ENCODE data around the gene PCSK9. TPM values are rescaled to one million over a fixed set of nuclear protein-coding genes. Genes with fewer than 3 reads are reported as not detected.
A peak's percentile ranks its signal among the peaks of the same experiment; 100 is the strongest.

PCSK9 gene
- total RNA-seq, 1 donor from 2014 or later, result 1.4 TPM

DNA sequence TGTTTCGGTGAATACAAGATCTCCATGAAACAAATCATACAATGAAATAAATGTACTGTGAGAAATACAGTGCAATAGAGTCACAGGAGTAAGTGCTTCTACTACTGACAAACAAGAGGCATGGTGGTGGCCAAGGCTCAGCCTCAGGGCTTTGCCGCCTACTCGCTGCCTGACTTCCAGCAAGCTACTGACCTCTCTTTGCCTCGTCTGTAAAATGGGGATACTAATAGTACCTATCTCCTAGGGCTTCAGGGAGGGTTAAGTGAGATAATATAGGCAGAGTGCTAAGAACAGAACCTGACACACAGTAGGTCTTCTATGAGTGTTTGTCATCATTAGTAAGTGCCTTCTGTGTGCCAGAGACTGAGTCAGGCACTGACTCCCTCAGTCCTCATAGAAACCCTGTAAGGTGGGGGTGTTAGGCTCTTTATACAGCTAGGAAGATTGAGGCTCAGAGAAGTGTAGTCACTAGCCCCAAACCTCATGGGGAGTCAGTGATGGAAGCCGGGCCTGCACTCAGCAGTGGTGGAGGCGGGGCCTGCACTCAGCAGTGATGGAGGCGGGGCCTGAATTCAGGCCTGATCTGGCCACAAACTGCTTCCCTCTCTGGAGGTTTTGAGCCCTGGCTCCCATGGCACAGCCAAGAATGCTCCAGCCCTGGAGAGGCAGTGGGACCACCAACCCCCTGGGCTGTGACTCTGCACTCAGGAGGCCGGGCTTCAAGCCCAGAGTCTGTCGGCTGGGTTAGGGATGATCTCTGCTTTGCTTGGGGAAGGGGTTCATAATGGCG, 33.8 kb upstream of the PCSK9 start:
- no peak overlapping the region for H3K4me3 Mint-ChIP-seq (ENCODE audit: unreplicated experiment)
- peaks cover 4% of the 10 kb centered on the region for H3K9me3 ChIP-seq (ENCODE audit: insufficient read depth, low read depth, low read length)
- H3K9ac ChIP-seq (ENCODE audit: low read length), result no peak overlapping the region
- H3K4me1 Mint-ChIP-seq (ENCODE audit: low read depth, unreplicated experiment), result peaks cover 7% of the 10 kb centered on the region
- H3K9me3 Mint-ChIP-seq (ENCODE audit: unreplicated experiment), result peaks cover 2% of the 10 kb centered on the region
- DNase-seq (ENCODE audit: low read depth) (no peak), FAIRE-seq (no peak)
- no peak overlapping the region for H3K27ac ChIP-seq (ENCODE audit: low read depth, low read length)
- no peak overlapping the region for H3K4me2 ChIP-seq (ENCODE audit: low read length)
- H3K4me1 ChIP-seq (ENCODE audit: insufficient read depth, low read length), result peaks cover 10% of the 10 kb centered on the region
- H3K27ac Mint-ChIP-seq (ENCODE audit: unreplicated experiment), result no peak overlapping the region
- H3K79me2 ChIP-seq (ENCODE audit: insufficient read depth, low read length), result no peaks in the 10 kb centered on the region
- no peaks in the 10 kb centered on the region for H4K20me1 ChIP-seq (ENCODE audit: insufficient read depth, low read length)
- H3K36me3 Mint-ChIP-seq (ENCODE audit: low read depth, unreplicated experiment), result peaks cover 3% of the 10 kb centered on the region
- no peak overlapping the region for H3K4me3 ChIP-seq (ENCODE audit: insufficient read depth, low read depth, low read length)
- H2AFZ ChIP-seq (ENCODE audit: low read depth, low read length), result no peak overlapping the region
- peaks cover 15% of the 10 kb centered on the region for H3K27me3 Mint-ChIP-seq (ENCODE audit: low read depth, unreplicated experiment)
- peaks cover 4% of the 10 kb centered on the region for H3K27me3 ChIP-seq (ENCODE audit: insufficient read depth, low read length)
- H3K36me3 ChIP-seq (ENCODE audit: insufficient read depth, low read length), result no peaks in the 10 kb centered on the region
- no peak for TF ChIP-seq EZH2 (IDR thresholded peaks at IDR 0.05; ENCODE audit: insufficient read depth, low read length)
- TF ChIP-seq, protein P1, sequence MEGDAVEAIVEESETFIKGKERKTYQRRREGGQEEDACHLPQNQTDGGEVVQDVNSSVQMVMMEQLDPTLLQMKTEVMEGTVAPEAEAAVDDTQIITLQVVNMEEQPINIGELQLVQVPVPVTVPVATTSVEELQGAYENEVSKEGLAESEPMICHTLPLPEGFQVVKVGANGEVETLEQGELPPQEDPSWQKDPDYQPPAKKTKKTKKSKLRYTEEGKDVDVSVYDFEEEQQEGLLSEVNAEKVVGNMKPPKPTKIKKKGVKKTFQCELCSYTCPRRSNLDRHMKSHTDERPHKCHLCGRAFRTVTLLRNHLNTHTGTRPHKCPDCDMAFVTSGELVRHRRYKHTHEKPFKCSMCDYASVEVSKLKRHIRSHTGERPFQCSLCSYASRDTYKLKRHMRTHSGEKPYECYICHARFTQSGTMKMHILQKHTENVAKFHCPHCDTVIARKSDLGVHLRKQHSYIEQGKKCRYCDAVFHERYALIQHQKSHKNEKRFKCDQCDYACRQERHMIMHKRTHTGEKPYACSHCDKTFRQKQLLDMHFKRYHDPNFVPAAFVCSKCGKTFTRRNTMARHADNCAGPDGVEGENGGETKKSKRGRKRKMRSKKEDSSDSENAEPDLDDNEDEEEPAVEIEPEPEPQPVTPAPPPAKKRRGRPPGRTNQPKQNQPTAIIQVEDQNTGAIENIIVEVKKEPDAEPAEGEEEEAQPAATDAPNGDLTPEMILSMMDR (IDR thresholded peaks at IDR 0.05; ENCODE audit: insufficient read depth, low read depth, low read length), result no peak

DNA sequence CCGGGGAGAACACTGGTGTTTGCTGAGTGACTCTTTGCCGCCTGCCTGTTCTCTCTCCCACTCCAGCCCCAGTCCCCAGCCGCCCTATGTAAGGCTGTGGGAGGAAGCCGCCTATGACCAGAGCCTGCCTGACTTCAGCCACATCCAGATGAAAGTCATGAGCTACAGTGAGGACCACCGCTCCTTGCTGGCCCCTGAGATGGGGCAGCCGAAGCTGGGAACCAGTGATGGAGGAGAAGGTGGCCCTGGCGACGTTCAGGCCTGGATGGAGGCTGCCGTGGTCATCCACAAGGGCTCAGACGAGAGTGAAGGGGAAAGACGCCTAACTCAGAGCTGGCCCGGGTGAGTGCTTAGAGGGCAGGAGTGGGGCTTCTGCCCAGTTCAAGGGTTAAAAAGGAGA, 32.4 kb upstream of the PCSK9 start:
- peaks cover 10% of the 10 kb centered on the region for H3K4me1 ChIP-seq (ENCODE audit: insufficient read depth, low read length)
- H3K27me3 Mint-ChIP-seq (ENCODE audit: low read depth, unreplicated experiment), result peaks cover 18% of the 10 kb centered on the region
- no peak for DNase-seq (ENCODE audit: low read depth)
- no peak overlapping the region for H3K27ac Mint-ChIP-seq (ENCODE audit: unreplicated experiment)
- H2AFZ ChIP-seq (ENCODE audit: low read depth, low read length), result no peak overlapping the region
- H3K9ac ChIP-seq (ENCODE audit: low read length), result no peak overlapping the region
- H3K79me2 ChIP-seq (ENCODE audit: insufficient read depth, low read length), result no peaks in the 10 kb centered on the region
- peaks cover 7% of the 10 kb centered on the region for H3K4me1 Mint-ChIP-seq (ENCODE audit: low read depth, unreplicated experiment)
- no peak for TF ChIP-seq EZH2 (IDR thresholded peaks at IDR 0.05; ENCODE audit: insufficient read depth, low read length)
- TF ChIP-seq, protein P1 (IDR thresholded peaks at IDR 0.05; ENCODE audit: insufficient read depth, low read depth, low read length), result no peak
- peaks cover 2% of the 10 kb centered on the region for H3K9me3 Mint-ChIP-seq (ENCODE audit: unreplicated experiment)
- FAIRE-seq, result no peak
- no peaks in the 10 kb centered on the region for H3K36me3 ChIP-seq (ENCODE audit: insufficient read depth, low read length)
- H3K27ac ChIP-seq (ENCODE audit: low read depth, low read length), result no peak overlapping the region
- H3K36me3 Mint-ChIP-seq (ENCODE audit: low read depth, unreplicated experiment), result peaks cover 3% of the 10 kb centered on the region
- no peak overlapping the region for H3K4me3 Mint-ChIP-seq (ENCODE audit: unreplicated experiment)
- no peaks in the 10 kb centered on the region for H4K20me1 ChIP-seq (ENCODE audit: insufficient read depth, low read length)
- H3K4me2 ChIP-seq (ENCODE audit: low read length), result no peak overlapping the region
- H3K9me3 ChIP-seq (ENCODE audit: insufficient read depth, low read depth, low read length), result peaks cover 4% of the 10 kb centered on the region
- peaks cover 4% of the 10 kb centered on the region for H3K27me3 ChIP-seq (ENCODE audit: insufficient read depth, low read length)
- H3K4me3 ChIP-seq (ENCODE audit: insufficient read depth, low read depth, low read length), result no peak overlapping the region

DNA sequence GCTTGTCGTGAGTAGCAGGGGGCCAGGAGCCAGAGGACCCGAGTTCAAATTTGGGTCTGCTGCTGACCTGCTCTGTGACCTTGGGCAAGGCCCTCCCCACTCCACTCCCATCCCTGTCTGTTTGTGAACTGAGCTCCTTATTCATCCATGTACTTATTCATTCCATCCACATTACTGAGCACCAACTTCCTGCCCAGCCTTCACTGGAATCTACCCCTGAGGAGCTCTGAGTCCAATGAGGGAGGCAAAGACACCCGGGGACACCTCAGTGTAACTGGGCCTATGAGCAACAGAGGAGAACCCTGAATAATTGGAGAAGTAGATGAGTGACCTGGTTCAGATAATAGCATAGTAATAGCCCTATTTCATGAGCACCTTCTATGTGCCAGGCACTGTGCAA, 31.7 kb upstream of the PCSK9 start:
- no peak overlapping the region for H3K27ac Mint-ChIP-seq (ENCODE audit: unreplicated experiment)
- no peaks in the 10 kb centered on the region for H3K36me3 ChIP-seq (ENCODE audit: insufficient read depth, low read length)
- FAIRE-seq, result peak; percentile 88

More for the DNA sequence above, 31.7 kb upstream of the PCSK9 start:
- no peak for TF ChIP-seq EZH2 (IDR thresholded peaks at IDR 0.05; ENCODE audit: insufficient read depth, low read length)
- TF ChIP-seq, protein P1 (IDR thresholded peaks at IDR 0.05; ENCODE audit: insufficient read depth, low read depth, low read length), result no peak
- H3K9me3 Mint-ChIP-seq (ENCODE audit: unreplicated experiment), result peaks cover 2% of the 10 kb centered on the region
- peaks cover 3% of the 10 kb centered on the region for H3K36me3 Mint-ChIP-seq (ENCODE audit: low read depth, unreplicated experiment)
- DNase-seq (ENCODE audit: low read depth), result peak; percentile 68
- Histone ChIP-seq H3K27ac (ENCODE audit: low read depth, low read length) (no peak overlapping the region), H3K9me3 (ENCODE audit: insufficient read depth, low read depth, low read length) (peaks cover 4% of the 10 kb centered on the region), H3K4me3 (ENCODE audit: insufficient read depth, low read depth, low read length) (no peak overlapping the region), H3K9ac (ENCODE audit: low read length) (no peak overlapping the region), H2AFZ (ENCODE audit: low read depth, low read length) (no peak overlapping the region), H4K20me1 (ENCODE audit: insufficient read depth, low read length) (no peaks in the 10 kb centered on the region), H3K4me1 (ENCODE audit: insufficient read depth, low read length) (peaks cover 10% of the 10 kb centered on the region), H3K4me2 (ENCODE audit: low read length) (peak overlapping the region; percentile 40), H3K27me3 (ENCODE audit: insufficient read depth, low read length) (no peaks in the 10 kb centered on the region), H3K79me2 (ENCODE audit: insufficient read depth, low read length) (no peaks in the 10 kb centered on the region)
- peaks cover 7% of the 10 kb centered on the region for H3K4me1 Mint-ChIP-seq (ENCODE audit: low read depth, unreplicated experiment)
- peaks cover 24% of the 10 kb centered on the region for H3K27me3 Mint-ChIP-seq (ENCODE audit: low read depth, unreplicated experiment)
- peak overlapping the region; percentile 22 for H3K4me3 Mint-ChIP-seq (ENCODE audit: unreplicated experiment)
